Large intestine (tissue), 12 donors: ENCODE results near the gene RHOH. TPM values are rescaled to one million over a fixed set of nuclear protein-coding genes. Genes with fewer than 3 reads are reported as not detected.
"Not testable (repeated sequence)": the region's sequence is repeated elsewhere in the genome, so short reads cannot be mapped to it uniquely, and the experiment has no call there.

ENCODE experiments used
- DNase-seq, 2 donors: peaks; one replicate each; pipeline versions ENCODE4 v3.0.0 to v3.0.0-alpha.2; 2013
- H3K27ac ChIP-seq: one replicate; pipeline ENCODE4 v1.5.1; 2013; ENCODE audit warnings: low read length
- H3K27me3 ChIP-seq: 2 replicates; pipeline ENCODE4 v1.6.1; 2013; ENCODE audit warnings: low read length; ENCODE audit not compliant: control insufficient read depth, insufficient read depth
- H3K36me3 ChIP-seq: 2 replicates; pipeline ENCODE4 v1.6.1; 2013; ENCODE audit warnings: low read length; ENCODE audit not compliant: control insufficient read depth, insufficient read depth
- H3K4me1 ChIP-seq: one replicate; pipeline ENCODE4 v1.6.1; 2013; ENCODE audit warnings: low read length; ENCODE audit not compliant: control insufficient read depth, insufficient read depth
- H3K4me3 ChIP-seq: one replicate; pipeline ENCODE4 v1.5.1; 2013; ENCODE audit warnings: low read length
- H3K9me3 ChIP-seq: one replicate; pipeline ENCODE4 v1.6.1; 2013; ENCODE audit warnings: mild to moderate bottlenecking, low read depth, low read length, moderate library complexity; ENCODE audit not compliant: control insufficient read depth
- WGBS: methylation state at CpG from one replicate; pipeline ENCODE4 v1.1.5; 2013; ENCODE audit warnings: low lambda C conversion rate; ENCODE audit not compliant: insufficient coverage; 5-methylcytosine and 5-hydroxymethylcytosine counted together
- long read RNA-seq, 11 donors: transcript quantifications; one replicate each; lab custom pipeline, GENCODE V29; 2026
- polyA plus RNA-seq: library from polyadenylated mRNA; unstranded; fragments of 120-200 nt; gene quantifications from one replicate; pipeline ENCODE4 v1.2.1, GENCODE V29; 2013

Gene RHOH, protein sequence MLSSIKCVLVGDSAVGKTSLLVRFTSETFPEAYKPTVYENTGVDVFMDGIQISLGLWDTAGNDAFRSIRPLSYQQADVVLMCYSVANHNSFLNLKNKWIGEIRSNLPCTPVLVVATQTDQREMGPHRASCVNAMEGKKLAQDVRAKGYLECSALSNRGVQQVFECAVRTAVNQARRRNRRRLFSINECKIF
- 3.1 TPM for polyA plus RNA-seq
- long read RNA-seq, donor 1 = 0 reads
- long read RNA-seq, donor 2, full-length matches to known transcripts = 2 of 2 reads
- long read RNA-seq, donor 2, partial matches to known transcripts = 0 of 2 reads
- long read RNA-seq, donor 2, other reads (novel, unspliced or antisense) = 0 of 2 reads
- long read RNA-seq, donor 3, full-length matches to known transcripts = 1 of 1 reads
- long read RNA-seq, donor 3, partial matches to known transcripts = 0 of 1 reads
- long read RNA-seq, donor 3, other reads (novel, unspliced or antisense) = 0 of 1 reads
- long read RNA-seq, donor 4 = 0 reads
- long read RNA-seq, donor 5 = 0 reads
- long read RNA-seq, donor 6, full-length matches to known transcripts = 1 of 1 reads
- long read RNA-seq, donor 6, partial matches to known transcripts = 0 of 1 reads
- long read RNA-seq, donor 6, other reads (novel, unspliced or antisense) = 0 of 1 reads
- long read RNA-seq, donor 7 = 0 reads
- long read RNA-seq, donor 8 = 0 reads
- long read RNA-seq, donor 9, full-length matches to known transcripts = 2 of 2 reads
- long read RNA-seq, donor 9, partial matches to known transcripts = 0 of 2 reads
- long read RNA-seq, donor 9, other reads (novel, unspliced or antisense) = 0 of 2 reads
- long read RNA-seq, donor 10 = 0 reads
- long read RNA-seq, donor 11, full-length matches to known transcripts = 3 of 3 reads
- long read RNA-seq, donor 11, partial matches to known transcripts = 0 of 3 reads
- long read RNA-seq, donor 11, other reads (novel, unspliced or antisense) = 0 of 3 reads

DNA sequence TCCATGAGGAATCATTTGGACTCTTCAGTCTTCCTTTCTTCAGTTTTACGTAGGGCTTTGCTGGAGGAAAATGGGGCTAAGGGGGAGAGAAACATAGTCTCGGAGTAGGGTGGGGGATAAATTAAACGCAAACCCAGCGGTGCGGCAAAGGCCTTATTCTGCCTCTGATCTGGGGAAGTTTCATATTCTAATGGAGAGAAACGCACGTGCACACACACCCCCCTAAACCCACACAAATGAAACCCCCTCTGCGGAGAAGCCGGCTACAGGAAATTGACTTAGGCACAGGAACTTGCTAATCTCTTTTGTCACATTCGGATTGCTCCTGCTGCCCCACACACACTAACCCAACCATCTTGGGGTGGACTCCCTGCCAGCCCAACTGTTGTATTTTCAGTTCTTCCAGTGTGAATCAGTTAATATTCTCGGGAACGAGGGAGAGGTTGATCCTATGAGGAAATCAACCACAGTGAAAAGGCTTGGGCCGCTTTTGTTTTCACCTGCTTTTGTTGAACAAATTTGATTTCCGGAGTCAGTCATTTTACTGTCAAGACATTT is at the start of gene RHOH:
Gene RHOH, plus strand, starts transcription at position 308 of the 558 bp plus-strand sequence. CDS start 46,356 bp downstream, outside the sequence.
- WGBS = 88% methylated on average over 9 of the region's 14 CpGs
- H3K27me3 ChIP-seq = no peaks in the 10 kb centered on the region
- no peaks in the 10 kb centered on the region for H3K9me3 ChIP-seq
- no peak within 1 kb of the TSS for H3K27ac ChIP-seq
- no peak for DNase-seq
- no peaks in the 10 kb centered on the region for H3K36me3 ChIP-seq
- H3K4me3 ChIP-seq = peak within 1 kb of the TSS; percentile 11
- H3K4me1 ChIP-seq = peaks cover 13% of the 10 kb centered on the region

DNA sequence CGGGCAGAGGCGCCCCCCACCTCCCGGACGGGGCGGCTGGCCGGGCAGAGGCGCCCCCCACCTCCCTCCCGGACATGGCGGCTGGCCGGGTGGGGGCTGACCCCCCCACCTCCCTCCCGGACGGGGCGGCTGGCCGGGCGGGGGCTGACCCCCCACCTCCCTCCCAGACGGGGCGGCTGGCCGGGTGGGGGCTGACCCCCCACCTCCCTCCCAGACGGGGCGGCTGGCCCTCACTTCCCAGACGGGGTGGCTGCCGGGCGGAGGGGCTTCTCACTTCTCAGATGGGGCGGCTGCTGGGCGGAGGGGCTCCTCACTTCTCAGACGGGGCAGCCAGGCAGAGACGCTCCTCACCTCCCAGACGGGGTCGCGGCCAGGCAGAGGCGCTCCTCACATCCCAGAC is 49.3 kb upstream of the RHOH start:
- no CpG with 5 or more reads among the region's 31 CpGs for WGBS
- DNase-seq, H3K27ac ChIP-seq, H3K4me3 ChIP-seq, H3K27me3 ChIP-seq, H3K4me1 ChIP-seq: not testable (repeated sequence)
- Histone ChIP-seq H3K9me3 (peaks cover 14% of the 10 kb centered on the region), H3K36me3 (peaks cover 21% of the 10 kb centered on the region)

DNA sequence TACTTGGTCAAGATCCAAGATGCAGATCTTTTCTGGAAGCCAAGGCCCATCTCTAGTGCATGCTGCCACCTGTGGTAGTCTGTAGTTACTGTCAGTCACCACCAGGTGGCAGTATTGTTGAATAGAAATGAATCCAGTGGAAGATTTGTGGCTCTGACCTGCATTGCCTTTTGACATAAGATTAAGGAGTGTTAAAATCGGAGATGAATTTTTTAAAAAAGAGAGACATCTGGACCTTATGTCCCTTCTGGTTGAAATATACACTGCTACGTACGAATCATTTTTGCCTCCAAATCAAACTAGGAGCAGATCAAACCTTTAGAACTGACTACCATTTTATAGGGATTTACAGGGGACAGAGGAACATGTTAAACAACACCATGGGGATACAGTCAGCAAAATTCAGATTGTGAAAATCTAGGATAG is 46.9 kb upstream of the RHOH start:
- no peak overlapping the region for H3K27ac ChIP-seq
- peaks cover 3% of the 10 kb centered on the region for H3K36me3 ChIP-seq
- peak; percentile 40 to 57 for DNase-seq
- H3K9me3 ChIP-seq = peaks cover 14% of the 10 kb centered on the region
- no peak overlapping the region for H3K4me3 ChIP-seq
- H3K4me1 ChIP-seq = no peaks in the 10 kb centered on the region
- H3K27me3 ChIP-seq = no peaks in the 10 kb centered on the region
- WGBS = 100% methylated on average over 1 of the region's 3 CpGs

DNA sequence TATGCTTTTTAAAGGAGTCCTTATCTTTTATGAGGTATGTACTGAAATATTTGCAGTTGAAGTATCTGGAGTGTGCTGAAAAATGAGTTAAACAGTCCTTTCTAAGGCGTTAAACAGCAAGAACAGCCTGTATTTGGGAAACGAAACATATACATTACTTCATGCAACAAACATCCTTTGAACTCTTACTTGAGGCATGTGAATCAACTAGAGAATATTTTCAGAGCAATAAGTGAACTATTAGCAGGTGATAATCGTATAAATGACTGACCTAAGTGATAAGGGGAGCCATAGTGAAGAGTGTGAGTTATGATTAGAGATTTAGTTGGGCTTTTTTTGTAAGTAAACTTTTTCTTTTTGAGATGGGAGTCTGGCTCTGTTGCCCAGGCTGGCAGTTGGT is 45.9 kb upstream of the RHOH start:
- Histone ChIP-seq H3K27me3 (no peaks in the 10 kb centered on the region), H3K4me3 (no peak overlapping the region), H3K36me3 (no peaks in the 10 kb centered on the region), H3K4me1 (no peaks in the 10 kb centered on the region), H3K9me3 (peaks cover 14% of the 10 kb centered on the region), H3K27ac (peak overlapping the region; percentile 5)
- DNase-seq = peak; percentile 17 to 58
- WGBS = 60% methylated on average over 1 of the region's 3 CpGs

DNA sequence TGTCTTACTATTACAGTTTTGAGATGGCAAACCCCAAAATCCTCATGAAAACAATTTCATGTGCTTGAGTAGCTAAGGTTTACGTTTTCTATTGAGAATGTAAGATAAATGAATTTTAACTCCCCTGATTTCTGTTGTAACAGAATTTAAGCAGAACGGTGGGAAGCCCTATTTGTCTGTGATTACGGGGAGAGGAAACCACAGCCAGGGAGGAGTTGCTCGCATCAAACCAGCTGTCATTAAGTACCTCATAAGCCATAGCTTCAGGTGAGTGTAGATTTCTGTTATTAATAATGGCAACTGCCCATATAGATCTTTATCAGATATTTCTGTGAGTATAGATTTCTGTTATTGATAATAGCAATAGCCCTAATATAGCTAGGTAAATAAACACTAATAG is 44.2 kb upstream of the RHOH start:
- no peaks in the 10 kb centered on the region for H3K27me3 ChIP-seq
- H3K36me3 ChIP-seq = no peaks in the 10 kb centered on the region
- H3K27ac ChIP-seq = no peak overlapping the region
- H3K9me3 ChIP-seq = peaks cover 14% of the 10 kb centered on the region
- no peaks in the 10 kb centered on the region for H3K4me1 ChIP-seq
- no peak overlapping the region for H3K4me3 ChIP-seq
- WGBS = no CpG with 5 or more reads among the region's 4 CpGs
- no peak for DNase-seq

DNA sequence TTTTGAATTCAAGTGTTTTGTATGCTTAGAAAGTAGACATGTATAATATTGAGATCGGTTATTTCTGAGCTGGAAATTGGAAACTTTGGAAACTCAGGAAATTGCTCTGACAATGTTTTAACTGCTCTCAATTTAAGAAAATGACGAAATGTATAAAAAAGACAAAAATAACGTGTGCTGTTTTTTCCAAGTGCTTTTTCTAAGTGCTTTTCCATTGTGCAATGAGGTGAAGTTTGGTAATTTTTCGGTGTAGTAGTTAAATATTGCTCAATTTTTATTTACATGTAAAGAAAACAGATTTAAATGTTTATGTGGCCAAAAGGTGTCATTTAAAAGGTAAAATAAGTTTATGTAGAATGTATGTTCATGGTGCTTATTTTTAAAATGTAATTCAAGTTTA is 39.4 kb upstream of the RHOH start:
- Histone ChIP-seq H3K9me3 (no peaks in the 10 kb centered on the region), H3K27me3 (no peaks in the 10 kb centered on the region), H3K36me3 (peaks cover 8% of the 10 kb centered on the region), H3K4me1 (no peaks in the 10 kb centered on the region), H3K27ac (no peak overlapping the region), H3K4me3 (no peak overlapping the region)
- WGBS = 94% methylated on average over 2 of the region's 4 CpGs
- DNase-seq = no peak

DNA sequence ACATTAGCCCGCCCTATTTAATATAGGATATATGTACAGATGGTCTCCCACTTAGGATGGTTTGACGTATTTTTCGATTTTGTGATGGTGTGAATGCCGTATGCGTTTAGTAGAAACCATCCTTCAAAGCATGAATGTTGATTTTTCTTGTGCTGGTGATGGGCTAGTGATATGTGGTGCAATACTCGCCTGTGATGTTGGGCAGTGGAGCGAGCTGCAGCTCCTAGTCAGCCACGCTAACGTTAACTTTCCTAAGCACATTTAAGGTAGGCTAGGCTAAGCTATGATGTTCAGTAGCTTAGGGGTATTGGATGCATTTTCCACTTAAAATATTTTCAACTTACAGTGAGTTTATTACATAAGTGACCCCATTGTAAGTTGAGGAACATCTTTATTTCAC is 36.6 kb upstream of the RHOH start:
- H3K27me3 ChIP-seq = no peaks in the 10 kb centered on the region
- 92% methylated on average over 2 of the region's 9 CpGs for WGBS
- H3K27ac ChIP-seq = no peak overlapping the region
- H3K4me3 ChIP-seq = no peak overlapping the region
- no peak for DNase-seq
- H3K4me1 ChIP-seq = no peaks in the 10 kb centered on the region
- no peaks in the 10 kb centered on the region for H3K9me3 ChIP-seq
- peaks cover 13% of the 10 kb centered on the region for H3K36me3 ChIP-seq

DNA sequence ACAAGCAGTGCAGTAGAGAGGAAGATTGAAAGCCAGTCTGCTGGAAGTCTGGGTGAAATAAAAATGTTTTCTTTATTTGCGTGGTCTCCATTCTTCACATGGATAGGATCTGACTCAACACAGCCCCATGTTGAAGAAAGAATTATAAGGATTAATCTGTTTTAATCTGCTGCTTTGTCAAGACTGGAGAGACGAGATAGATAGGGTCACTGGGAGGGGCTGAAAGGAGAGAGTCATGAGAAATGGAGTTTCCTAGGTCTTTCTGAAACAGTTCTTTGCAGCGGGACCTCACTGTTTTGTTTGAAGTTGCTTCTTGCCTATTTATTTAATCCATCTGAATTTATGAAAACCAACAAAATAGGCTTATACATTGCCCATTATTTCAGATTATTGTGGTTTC is 32.4 kb upstream of the RHOH start:
- WGBS = 80% methylated on average over 2 of the region's 3 CpGs
- H3K4me1 ChIP-seq = no peaks in the 10 kb centered on the region
- no peak overlapping the region for H3K27ac ChIP-seq
- no peak for DNase-seq
- H3K36me3 ChIP-seq = peaks cover 13% of the 10 kb centered on the region
- peaks cover 5% of the 10 kb centered on the region for H3K9me3 ChIP-seq
- H3K27me3 ChIP-seq = no peaks in the 10 kb centered on the region
- no peak overlapping the region for H3K4me3 ChIP-seq

DNA sequence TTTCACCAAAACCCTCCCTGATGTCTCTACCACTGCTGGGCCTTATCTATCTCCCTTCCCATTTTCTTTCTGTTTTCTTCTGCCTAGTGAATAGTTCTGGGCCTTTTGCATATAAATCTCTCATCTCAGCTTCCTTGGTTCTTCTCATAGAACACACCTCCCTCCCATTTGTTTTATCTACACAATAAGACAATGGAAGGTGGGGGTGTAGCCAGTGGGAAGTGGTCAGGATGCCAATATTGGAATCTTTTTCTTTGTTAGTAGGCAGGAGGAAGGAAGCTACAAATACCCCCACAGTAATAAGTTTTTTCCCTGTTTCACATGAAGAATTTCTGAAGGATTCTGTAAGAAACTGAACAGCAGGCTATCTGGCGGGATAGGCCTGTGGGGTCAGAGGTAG is 30.9 kb upstream of the RHOH start:
- no CpG with 5 or more reads among the region's 1 CpG for WGBS
- no peak overlapping the region for H3K27ac ChIP-seq
- peaks cover 13% of the 10 kb centered on the region for H3K36me3 ChIP-seq
- H3K4me1 ChIP-seq = no peaks in the 10 kb centered on the region
- no peak for DNase-seq
- H3K9me3 ChIP-seq = peaks cover 5% of the 10 kb centered on the region
- H3K27me3 ChIP-seq = no peaks in the 10 kb centered on the region
- H3K4me3 ChIP-seq = no peak overlapping the region

DNA sequence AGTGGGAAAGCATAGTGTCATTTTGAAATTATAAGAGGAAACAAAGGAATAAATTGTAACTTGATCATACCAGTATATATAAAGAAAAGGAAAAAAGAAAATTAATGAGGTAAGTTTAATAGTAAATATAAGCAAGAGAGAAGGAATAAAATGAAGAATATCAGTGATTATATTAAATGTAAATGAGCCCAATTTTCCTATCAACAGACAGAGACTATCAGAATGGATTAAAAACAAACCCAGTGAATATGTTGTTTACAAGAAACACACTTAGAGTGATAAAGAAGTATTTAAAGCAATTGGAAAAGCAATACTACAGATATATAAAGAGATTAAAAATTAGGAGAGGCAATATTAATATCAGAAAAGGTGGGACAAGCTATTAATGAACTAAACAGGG is 28.8 kb upstream of the RHOH start:
- Histone ChIP-seq H3K4me1 (no peaks in the 10 kb centered on the region), H3K36me3 (peaks cover 4% of the 10 kb centered on the region), H3K27ac (no peak overlapping the region), H3K27me3 (no peaks in the 10 kb centered on the region), H3K4me3 (no peak overlapping the region), H3K9me3 (peaks cover 5% of the 10 kb centered on the region)
- DNase-seq = no peak
